SH-SY5Y (cell line): ENCODE results near the gene FCAR.

ENCODE experiments used
- GATA2 ChIP-seq: IDR thresholded peaks from 2 replicates; pipeline ENCODE4 v1.6.1; 2011; ENCODE audit warnings: mild to moderate bottlenecking, low read depth, low read length
- GATA3 ChIP-seq: IDR thresholded peaks from 2 replicates; pipeline ENCODE4 v1.6.1; 2011; ENCODE audit warnings: low read depth, mild to moderate bottlenecking, low read length, moderate library complexity

- TF ChIP-seq GATA2 (no peak), GATA3 (no peak)
Measured at GRCh38 chr19:54896036-54896435, 22.0 kb downstream of the FCAR start.
